Suprapubic skin (tissue), 4 donors: ENCODE data around the gene MFN2. TPM values are rescaled to one million over a fixed set of nuclear protein-coding genes. Genes with fewer than 3 reads are reported as not detected.
A peak's percentile ranks its signal among the peaks of the same experiment; 100 is the strongest.

ENCODE experiments used
- DNase-seq, 2 donors: peaks; one replicate each; pipeline ENCODE4 v3.0.0-alpha.2; 2019; ENCODE audit warnings: low spot score in 2 of 2
- H3K27ac ChIP-seq: fragments of 200-600 bp; sonication (generic); one replicate; pipeline ENCODE4 v1.5.1; 2019
- H3K27me3 ChIP-seq: fragments of 200-600 bp; sonication (generic); one replicate; pipeline ENCODE4 v1.5.1; 2019
- H3K36me3 ChIP-seq: fragments of 200-600 bp; sonication (generic); one replicate; pipeline ENCODE4 v1.5.1; 2019
- H3K4me1 ChIP-seq: fragments of 200-600 bp; sonication (generic); one replicate; pipeline ENCODE4 v1.5.1; 2019
- H3K4me3 ChIP-seq: fragments of 200-600 bp; sonication (generic); one replicate; pipeline ENCODE4 v1.5.1; 2019; ENCODE audit warnings: mild to moderate bottlenecking
- H3K9me3 ChIP-seq: fragments of 200-600 bp; sonication (generic); one replicate; pipeline ENCODE4 v1.5.1; 2019
- CTCF ChIP-seq, 2 donors: fragments of 200-600 bp in 1 of 2; fragments of 450-650 bp in 1 of 2; sonication (generic) in 1 of 2; IDR thresholded peaks; one replicate each; pipeline ENCODE4 v1.5.1; 2016 to 2019; ENCODE audit warnings: antibody characterized with exemption in 2 of 2, mild to moderate bottlenecking in 1 of 2, moderate library complexity in 1 of 2
- EP300 ChIP-seq: sonication (generic); formaldehyde crosslinking; IDR thresholded peaks from one replicate; pipeline ENCODE4 v1.6.1; 2017; ENCODE audit warnings: antibody characterized with exemption
- POLR2A ChIP-seq, 2 donors: fragments of 450-650 bp; IDR thresholded peaks; one replicate each; pipeline ENCODE4 v1.6.1; 2017; ENCODE audit warnings: antibody characterized with exemption in 2 of 2, mild to moderate bottlenecking in 2 of 2, moderate library complexity in 2 of 2
- POLR2AphosphoS5 ChIP-seq, 3 donors: sonication (generic); formaldehyde crosslinking; IDR thresholded peaks; one replicate each; pipeline ENCODE4 v1.6.1; 2017; ENCODE audit warnings: antibody characterized with exemption in 3 of 3
- WGBS: methylation state at CpG from one replicate; pipeline ENCODE4 v1.1.5; 2018; 5-methylcytosine and 5-hydroxymethylcytosine counted together
- total RNA-seq, 4 donors: library from RNA; depleted of rRNA; stranded (reverse); fragments of >200 nt; gene quantifications; one replicate each; pipeline ENCODE4 v1.1.0, GENCODE V29; 2016

The MFN2 gene
- total RNA-seq, 4 donors from 2014 or later: 106 to 146 (median 124) TPM

DNA sequence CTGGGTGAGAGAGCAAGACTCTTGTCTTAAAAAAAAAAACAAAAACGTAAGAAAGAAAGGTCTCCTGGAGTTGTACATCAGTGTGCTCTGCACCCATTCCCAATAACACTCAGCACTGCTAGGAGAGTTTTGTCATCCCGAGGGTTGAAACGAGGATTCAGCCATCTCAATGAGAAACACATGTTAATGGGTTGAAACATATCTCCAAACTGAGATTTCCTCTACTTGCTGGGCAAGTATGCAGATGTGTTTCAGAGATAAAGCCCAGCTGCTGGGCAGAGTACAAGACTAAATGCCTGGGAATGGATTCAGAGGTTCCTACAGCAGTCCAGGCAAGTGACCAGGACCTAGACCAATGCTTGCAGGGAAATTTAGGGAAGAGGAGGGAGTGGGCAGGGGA is 2.6 kb upstream of the MFN2 start:
- H3K4me1 ChIP-seq: peaks cover 42% of the 10 kb centered on the region
- DNase-seq: no peak
- no peak overlapping the region for H3K4me3 ChIP-seq
- WGBS: 32% methylated on average over 3 of the region's 3 CpGs
- H3K9me3 ChIP-seq: no peaks in the 10 kb centered on the region
- H3K36me3 ChIP-seq: peaks cover 31% of the 10 kb centered on the region
- no peak overlapping the region for H3K27ac ChIP-seq
- TF ChIP-seq POLR2AphosphoS5 (IDR thresholded peaks at IDR 0.05): no peak
- TF ChIP-seq EP300: no peak
- no peak for TF ChIP-seq POLR2A (IDR thresholded peaks at IDR 0.05)
- no peak for TF ChIP-seq CTCF (IDR thresholded peaks at IDR 0.05)
- H3K27me3 ChIP-seq: no peaks in the 10 kb centered on the region

GRCh38 chr1:11978301-11978700 is 1.9 kb upstream of the MFN2 start:
- Histone ChIP-seq H3K36me3 (peaks cover 31% of the 10 kb centered on the region), H3K4me1 (peaks cover 47% of the 10 kb centered on the region), H3K27ac (no peak overlapping the region)

DNA sequence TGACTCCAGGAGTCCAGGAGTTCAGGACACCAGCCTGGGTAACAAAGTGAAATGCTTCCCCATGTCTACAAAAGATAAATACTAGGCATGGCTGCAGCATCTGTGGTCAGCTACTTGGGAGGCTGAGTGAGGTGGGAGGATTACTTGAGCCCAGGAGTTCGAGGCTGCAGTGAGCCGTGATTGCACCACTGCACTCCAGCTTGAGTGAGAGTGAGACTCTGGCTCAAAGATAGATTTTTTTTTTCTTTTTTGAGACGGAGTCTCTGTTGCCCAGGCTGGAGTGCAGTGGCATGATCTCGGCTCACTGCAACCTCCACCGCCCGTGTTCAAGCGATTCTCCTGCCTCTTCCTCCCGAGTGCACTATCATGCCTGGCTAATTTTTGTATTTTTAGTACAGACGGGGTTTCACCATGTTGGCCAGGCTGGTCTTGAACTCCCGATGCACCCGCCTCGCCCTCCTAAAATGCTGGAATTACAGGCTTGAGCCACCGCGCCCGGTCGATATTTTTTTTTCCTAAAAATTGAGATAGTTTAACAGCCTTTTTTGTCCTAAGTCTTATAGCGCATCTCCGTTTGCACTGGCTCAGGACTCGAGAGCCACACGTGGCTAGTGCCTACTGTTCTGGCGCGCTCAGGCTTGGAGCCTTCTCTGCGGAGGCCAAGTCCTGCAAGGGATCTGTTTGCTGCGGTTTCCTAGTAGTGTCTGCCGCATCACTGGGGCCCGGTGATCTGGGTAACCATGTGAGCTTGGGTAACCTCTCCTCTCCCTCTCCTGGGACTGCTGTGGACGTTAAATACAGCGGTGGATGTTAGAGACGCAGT is 1.0 kb upstream of the MFN2 start:
- Histone ChIP-seq H3K9me3 (no peaks in the 10 kb centered on the region), H3K27me3 (no peaks in the 10 kb centered on the region), H3K4me1 (peaks cover 57% of the 10 kb centered on the region), H3K4me3 (peak overlapping the region; percentile 98), H3K36me3 (peaks cover 31% of the 10 kb centered on the region), H3K27ac (peak overlapping the region; percentile 98)
- no peak for DNase-seq
- no peak for TF ChIP-seq POLR2A (IDR thresholded peaks at IDR 0.05)
- peak in 1 of 3 donors; percentile 14 for TF ChIP-seq POLR2AphosphoS5 (IDR thresholded peaks at IDR 0.05)
- no peak for TF ChIP-seq CTCF (IDR thresholded peaks at IDR 0.05)
- TF ChIP-seq EP300: no peak
- 41% methylated on average over 29 of the region's 29 CpGs for WGBS

More at GRCh38 chr1:11978301-11978700, 1.9 kb upstream of the MFN2 start:
- no peaks in the 10 kb centered on the region for H3K27me3 ChIP-seq
- H3K9me3 ChIP-seq: no peaks in the 10 kb centered on the region
- no peak for DNase-seq
- no peak overlapping the region for H3K4me3 ChIP-seq
- TF ChIP-seq CTCF (IDR thresholded peaks at IDR 0.05) (no peak), POLR2AphosphoS5 (IDR thresholded peaks at IDR 0.05) (no peak)
- WGBS: 73% methylated on average over 8 of the region's 8 CpGs

- TF ChIP-seq POLR2AphosphoS5 (IDR thresholded peaks at IDR 0.05) (no peak), CTCF (IDR thresholded peaks at IDR 0.05) (no peak), POLR2A (IDR thresholded peaks at IDR 0.05) (no peak), EP300 (no peak)
- 1% methylated on average over 12 of the region's 12 CpGs for WGBS
- Histone ChIP-seq H3K36me3 (peaks cover 27% of the 10 kb centered on the region), H3K27ac (peak overlapping the region; percentile 98), H3K4me3 (peak overlapping the region; percentile 98), H3K27me3 (no peaks in the 10 kb centered on the region), H3K9me3 (no peaks in the 10 kb centered on the region), H3K4me1 (peaks cover 65% of the 10 kb centered on the region)
- DNase-seq: no peak
These were observed 380 bp downstream of the MFN2 start for GRCh38 chr1:11980676-11980972.

GRCh38 chr1:11981378-11982009 is 1.2 kb downstream of the MFN2 start:
- H3K27ac ChIP-seq: peak overlapping the region; percentile 98
- TF ChIP-seq POLR2AphosphoS5 (IDR thresholded peaks at IDR 0.05) (peak in 1 of 3 donors; percentile 30), POLR2A (IDR thresholded peaks at IDR 0.05) (no peak)
- H3K9me3 ChIP-seq: no peaks in the 10 kb centered on the region
- DNase-seq: no peak
- H3K27me3 ChIP-seq: no peaks in the 10 kb centered on the region
- H3K4me1 ChIP-seq: peaks cover 73% of the 10 kb centered on the region
- peaks cover 30% of the 10 kb centered on the region for H3K36me3 ChIP-seq
- WGBS: 64% methylated on average over 13 of the region's 13 CpGs
- peak overlapping the region; percentile 98 for H3K4me3 ChIP-seq
